Neural progenitor cell (in vitro differentiated cells): ENCODE measurements around the gene GATAD2A.

ENCODE experiments used
- CTCF ChIP-seq: fragments of 200-600 bp; sonication (generic); IDR thresholded peaks from 2 replicates; pipeline ENCODE4 v1.5.1; 2017; ENCODE audit warnings: antibody characterized with exemption, mild to moderate bottlenecking
- EZH2 ChIP-seq: fragments of 200-600 bp; sonication (generic); IDR thresholded peaks from 2 replicates; pipeline ENCODE4 v1.6.1; 2017; ENCODE audit warnings: antibody characterized with exemption, mild to moderate bottlenecking, moderate library complexity
- EZH2phosphoT487 ChIP-seq: fragments of 200-600 bp; sonication (generic); IDR thresholded peaks from 2 replicates; pipeline ENCODE4 v1.6.1; 2017; ENCODE audit warnings: antibody characterized with exemption

- TF ChIP-seq CTCF, result no peak
- TF ChIP-seq EZH2, result no peak
- no peak for TF ChIP-seq EZH2phosphoT487
These were observed 143.7 kb downstream of the GATAD2A start for GRCh38 chr19:19548915-19549759.
